ENCODE data around the gene DHRS13.
"Not testable (repeated sequence)": the region's sequence is repeated elsewhere in the genome, so short reads cannot be mapped to it uniquely, and the experiment has no call there.

DHRS13 gene

GRCh38 chr17:28883967-28884702 is 18.7 kb downstream of the DHRS13 start:
- DNase-seq = no peak

GRCh38 chr17:28882154-28882895 is 20.6 kb downstream of the DHRS13 start:
- no peak for DNase-seq

- no peak for DNase-seq
Observed at GRCh38 chr17:28881533-28882056, 21.3 kb downstream of the DHRS13 start.

GRCh38 chr17:28880572-28880945 is 22.3 kb downstream of the DHRS13 start:
- DNase-seq = no peak

GRCh38 chr17:28879886-28880571 is 22.9 kb downstream of the DHRS13 start:
- no peak for DNase-seq

- no peak for DNase-seq
Observed at GRCh38 chr17:28878981-28879380, 23.9 kb downstream of the DHRS13 start.

GRCh38 chr17:28878158-28878910 is 24.5 kb downstream of the DHRS13 start:
- DNase-seq = no peak

DNA sequence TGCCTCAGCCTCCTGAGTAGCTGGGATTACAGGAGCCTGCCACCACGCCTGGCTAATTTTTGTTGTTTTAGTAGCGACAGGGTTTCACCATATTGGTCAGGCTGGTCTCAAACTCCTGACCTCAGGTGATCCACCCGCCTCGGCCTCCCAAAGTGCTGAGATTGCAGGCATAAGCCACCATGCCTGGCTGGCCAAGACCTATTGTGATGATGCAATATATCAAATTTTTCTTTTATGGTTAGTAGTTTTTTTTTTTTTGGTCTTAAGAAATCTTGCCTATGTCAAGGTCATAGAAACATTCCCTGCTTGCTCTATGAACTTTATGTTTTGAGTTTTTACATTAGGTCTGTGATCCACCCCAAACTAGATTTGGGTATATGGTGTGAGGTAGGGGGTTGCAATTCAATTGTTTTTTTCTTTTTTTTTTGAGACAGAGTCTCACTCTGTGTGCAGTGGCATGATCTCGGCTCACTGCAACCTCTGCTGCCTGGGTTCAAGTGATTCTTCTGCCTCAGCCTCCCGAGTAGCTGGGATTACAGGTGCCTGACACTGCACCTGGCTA is 25.6 kb downstream of the DHRS13 start:
- DNase-seq = not testable (repeated sequence)

- no peak for DNase-seq
Observed at GRCh38 chr17:28875848-28876550, 26.9 kb downstream of the DHRS13 start.

GRCh38 chr17:28874750-28875149 is 28.1 kb downstream of the DHRS13 start:
- DNase-seq = no peak

DNA sequence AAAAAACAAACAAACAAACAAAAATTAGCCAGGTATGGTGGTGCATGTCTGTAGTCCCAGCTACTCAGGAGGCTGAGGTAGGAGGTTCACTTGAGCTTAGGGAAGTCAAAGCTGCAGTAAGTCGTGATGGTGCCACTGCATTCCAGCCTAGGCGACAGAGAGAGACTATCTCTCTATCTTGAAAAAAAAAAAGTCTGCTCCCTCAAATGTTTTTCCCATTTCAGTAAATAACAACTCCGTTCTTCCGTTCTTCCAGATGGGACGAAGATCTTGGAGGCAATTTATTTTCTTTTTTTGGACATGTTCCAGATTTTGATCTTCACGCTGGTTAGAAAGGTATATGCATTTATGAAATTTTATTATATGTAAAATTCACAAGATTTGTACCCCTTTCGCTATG is 29.0 kb downstream of the DHRS13 start:
- no peak for DNase-seq

GRCh38 chr17:28871056-28871579 is 31.8 kb downstream of the DHRS13 start:
- no peak for DNase-seq

GRCh38 chr17:28867276-28867675 is 35.6 kb downstream of the DHRS13 start:
- DNase-seq = no peak

- no peak for DNase-seq
Observed at GRCh38 chr17:28865946-28866752, 36.7 kb downstream of the DHRS13 start.

GRCh38 chr17:28864991-28865849 is 37.7 kb downstream of the DHRS13 start:
- no peak for DNase-seq

DNA sequence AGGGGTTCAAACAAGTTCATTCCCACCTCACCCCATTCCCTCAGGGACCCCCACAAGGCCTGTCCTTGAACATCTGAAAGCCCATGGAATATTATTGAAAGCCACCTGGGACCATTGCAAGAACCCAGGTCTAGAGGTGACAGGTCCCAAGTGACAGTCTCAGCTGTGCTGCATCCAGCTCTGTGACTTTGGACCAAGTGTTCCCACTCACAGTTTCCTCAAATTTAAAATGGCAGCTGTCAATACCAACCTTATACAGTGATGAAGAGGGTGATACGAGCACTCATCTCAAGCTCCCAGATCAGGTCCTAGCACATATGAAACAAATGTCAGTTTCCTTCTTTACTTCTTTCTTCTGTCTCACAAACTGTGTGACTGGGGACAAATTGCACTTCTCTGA is 38.9 kb downstream of the DHRS13 start:
- DNase-seq = no peak

DNA sequence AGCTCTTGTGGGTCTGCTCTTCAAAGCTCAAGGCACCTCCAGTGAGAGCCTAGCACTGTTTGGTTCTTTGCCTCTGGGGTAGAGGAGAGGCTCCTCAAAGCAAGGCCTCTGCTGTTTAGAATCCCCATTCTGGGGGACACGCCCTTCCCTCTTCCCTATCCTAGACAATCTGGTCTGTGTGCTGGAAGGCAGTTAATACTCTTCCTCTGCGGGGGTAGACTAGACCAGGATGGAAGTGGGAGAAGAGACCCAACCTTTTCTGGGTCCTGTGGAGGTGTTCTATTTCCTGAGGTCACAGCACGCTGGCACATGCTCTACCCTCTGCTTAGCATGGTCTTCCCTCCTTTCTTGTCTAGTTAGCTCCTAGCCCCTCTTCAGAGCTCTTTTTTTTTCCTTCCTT is 40.3 kb downstream of the DHRS13 start:
- DNase-seq = no peak

All from nucleus accumbens (tissue), 56 donors.